ENCODE results near the gene ELF2.
"Not testable (repeated sequence)": the region's sequence is repeated elsewhere in the genome, so short reads cannot be mapped to it uniquely, and the experiment has no call there.

The ELF2 gene

DNA sequence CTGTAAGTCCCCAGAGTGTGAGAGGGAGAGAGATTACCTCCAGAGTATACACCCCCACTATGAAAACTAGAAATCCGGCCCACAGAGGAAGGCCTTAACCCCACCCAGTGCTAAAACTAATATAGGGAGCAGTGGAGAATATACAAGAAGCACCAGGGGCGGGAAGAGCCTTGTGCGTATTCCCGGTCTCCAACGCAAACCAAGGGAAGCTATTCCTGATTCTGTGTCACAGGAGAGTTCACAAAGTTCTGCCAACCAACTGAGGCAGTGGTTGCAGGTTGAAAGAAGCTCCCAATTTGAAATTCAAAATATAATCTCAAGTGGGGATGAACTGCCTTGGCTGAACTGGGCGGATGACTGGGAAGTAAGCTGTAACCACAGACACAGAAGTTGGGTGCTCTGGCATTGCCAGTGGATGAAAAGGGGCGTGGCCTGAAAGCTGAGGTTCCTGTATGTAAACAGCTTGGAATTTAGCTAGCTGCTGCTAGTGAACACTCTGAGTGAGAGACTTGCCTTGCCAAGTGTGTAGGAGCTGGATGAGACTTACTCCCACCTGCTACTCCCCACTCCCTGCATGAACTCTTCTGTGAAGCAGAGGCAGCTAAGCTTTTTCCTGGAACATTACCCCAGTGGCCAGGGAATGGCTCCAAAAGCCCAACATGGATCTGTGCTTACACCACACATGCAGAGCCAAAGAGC lies 32.7 kb downstream of the ELF2 start:
- DNase-seq (ENCODE audit: low spot score) = no peak

GRCh38 chr4:139142980-139143379 lies 34.0 kb downstream of the ELF2 start:
- DNase-seq (ENCODE audit: low spot score) = no peak

DNA sequence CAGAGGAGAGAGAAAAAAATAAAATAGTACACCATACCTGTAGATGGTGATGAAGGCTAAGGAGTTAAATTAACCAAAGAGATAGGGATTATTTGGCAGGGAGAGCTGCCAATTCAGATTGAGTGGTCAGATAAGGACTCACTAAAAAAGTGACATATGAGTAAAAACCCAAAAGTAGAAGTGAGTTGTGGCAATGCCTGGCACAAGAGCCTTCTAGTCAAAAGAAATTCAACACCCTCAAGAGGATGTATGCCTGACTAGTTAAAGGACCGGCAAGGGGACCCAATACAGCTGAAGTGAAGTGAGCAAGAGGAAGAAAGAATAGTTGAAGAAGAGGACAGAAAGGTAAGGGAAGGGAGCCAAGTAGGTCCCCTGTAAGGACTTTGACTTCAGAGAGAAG lies 34.9 kb downstream of the ELF2 start:
- DNase-seq (ENCODE audit: low spot score) = peak; percentile 14

GRCh38 chr4:139137763-139138162 lies 39.3 kb downstream of the ELF2 start:
- DNase-seq (ENCODE audit: low spot score) = no peak

DNA sequence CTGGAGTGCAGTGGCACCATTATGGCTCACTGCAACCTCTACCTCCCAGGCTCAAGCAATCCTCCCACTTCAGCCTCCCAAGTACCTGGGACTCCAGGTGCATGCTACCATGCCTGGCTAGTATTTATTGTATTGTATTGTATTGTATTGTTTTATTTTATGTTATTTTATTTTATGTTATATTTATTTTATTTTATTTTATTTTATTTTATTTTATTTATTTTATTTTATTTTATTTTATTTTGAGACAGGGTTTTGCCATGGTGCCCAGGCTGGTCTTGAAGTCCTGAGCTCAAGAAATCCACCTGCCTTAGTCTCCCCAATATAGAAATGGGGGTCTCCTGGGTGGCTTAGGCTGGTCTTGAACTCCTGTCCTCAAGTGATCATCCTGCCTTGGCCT lies 42.6 kb downstream of the ELF2 start:
- no peak for DNase-seq (ENCODE audit: low spot score)

- no peak for DNase-seq (ENCODE audit: low spot score)
Observed at GRCh38 chr4:139131209-139131870, 45.7 kb downstream of the ELF2 start.

- DNase-seq (ENCODE audit: low spot score) = no peak
Observed at GRCh38 chr4:139129206-139129605, 47.8 kb downstream of the ELF2 start.

- no peak for DNase-seq (ENCODE audit: low spot score)
Observed at GRCh38 chr4:139126898-139127297, 50.1 kb downstream of the ELF2 start.

DNA sequence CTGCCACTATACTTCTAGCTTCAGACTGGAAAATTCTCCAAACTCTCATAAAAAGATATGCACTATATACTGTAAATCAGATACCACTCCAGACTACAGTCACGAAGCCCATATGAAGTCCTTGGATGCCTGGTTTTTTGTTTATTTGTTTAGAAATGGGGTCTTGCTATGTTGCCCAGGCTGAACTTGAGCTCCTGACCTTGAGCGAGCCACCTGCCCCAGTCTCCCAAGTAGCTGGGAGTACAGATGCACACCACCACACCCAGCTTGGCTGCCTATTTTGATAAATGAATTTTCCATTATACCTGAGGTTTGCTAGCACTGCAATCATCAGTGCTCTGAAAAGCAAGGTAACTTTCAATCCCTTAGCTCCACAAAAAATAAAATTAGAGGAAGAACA lies 53.1 kb downstream of the ELF2 start:
- DNase-seq (ENCODE audit: low spot score) = no peak

GRCh38 chr4:139118365-139118764 lies 58.7 kb downstream of the ELF2 start:
- DNase-seq (ENCODE audit: low spot score) = no peak

DNA sequence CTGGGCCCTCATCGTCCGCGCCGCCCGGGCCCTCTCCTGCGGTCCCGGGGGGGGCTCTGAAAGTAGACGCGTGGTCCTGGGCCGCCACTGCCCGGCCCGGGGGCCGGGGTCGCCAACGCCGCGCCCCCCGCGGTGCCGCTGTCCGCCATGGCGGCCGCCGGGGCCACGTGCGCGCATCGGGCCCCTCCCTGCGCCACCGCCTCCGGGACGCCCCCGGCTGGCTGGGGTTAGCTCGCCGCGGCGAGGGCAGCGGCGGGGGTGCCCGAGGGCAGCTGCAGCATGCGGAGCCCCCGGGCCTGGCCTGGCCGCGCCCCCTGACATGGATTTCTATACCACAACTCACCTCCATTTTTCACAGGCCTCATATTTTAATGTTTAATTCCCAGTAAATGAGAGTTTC lies 61.8 kb downstream of the ELF2 start:
- DNase-seq (ENCODE audit: low spot score) = no peak

DNA sequence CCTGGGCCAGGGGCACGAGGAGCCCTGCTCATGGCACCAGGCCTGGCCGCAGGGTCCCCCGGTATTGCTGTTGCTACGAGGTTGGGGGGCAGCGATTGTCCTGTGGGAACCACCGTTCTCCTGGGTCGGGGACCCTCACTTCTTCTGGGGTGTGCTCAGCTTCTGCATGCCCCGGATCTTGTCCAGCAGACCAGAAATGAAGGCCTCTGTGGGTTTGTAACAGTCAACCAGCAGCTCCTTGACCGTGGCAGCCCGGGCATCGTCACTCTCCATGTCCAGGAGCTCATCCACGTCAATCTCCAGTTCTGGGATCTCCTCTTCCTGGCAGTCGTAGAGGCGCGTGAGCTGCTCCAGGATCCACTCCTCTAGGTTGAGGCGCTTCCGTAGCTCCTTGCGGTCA lies 62.2 kb downstream of the ELF2 start:
- not testable (repeated sequence) for DNase-seq (ENCODE audit: low spot score)

DNA sequence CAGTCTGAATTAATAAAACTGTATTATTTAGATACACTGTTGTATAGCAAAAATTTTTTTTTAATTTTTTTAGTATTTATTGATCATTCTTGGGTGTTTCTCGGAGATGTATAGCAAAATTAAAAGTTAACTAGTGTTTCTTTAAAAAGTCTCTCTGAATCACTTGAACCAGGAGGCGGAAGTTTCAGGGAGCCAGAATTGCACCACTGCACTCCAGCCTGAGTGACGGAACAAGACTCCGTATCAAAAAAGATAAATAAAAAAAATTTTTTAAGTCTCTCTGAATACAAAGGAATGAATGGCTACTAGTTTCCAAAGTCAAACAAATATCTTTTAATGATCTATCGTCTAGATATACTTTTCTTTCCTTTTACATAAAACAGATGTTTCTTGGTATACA lies 64.4 kb downstream of the ELF2 start:
- no peak for DNase-seq (ENCODE audit: low spot score)

GRCh38 chr4:139108567-139109128 lies 68.4 kb downstream of the ELF2 start:
- no peak for DNase-seq (ENCODE audit: low spot score)

DNA sequence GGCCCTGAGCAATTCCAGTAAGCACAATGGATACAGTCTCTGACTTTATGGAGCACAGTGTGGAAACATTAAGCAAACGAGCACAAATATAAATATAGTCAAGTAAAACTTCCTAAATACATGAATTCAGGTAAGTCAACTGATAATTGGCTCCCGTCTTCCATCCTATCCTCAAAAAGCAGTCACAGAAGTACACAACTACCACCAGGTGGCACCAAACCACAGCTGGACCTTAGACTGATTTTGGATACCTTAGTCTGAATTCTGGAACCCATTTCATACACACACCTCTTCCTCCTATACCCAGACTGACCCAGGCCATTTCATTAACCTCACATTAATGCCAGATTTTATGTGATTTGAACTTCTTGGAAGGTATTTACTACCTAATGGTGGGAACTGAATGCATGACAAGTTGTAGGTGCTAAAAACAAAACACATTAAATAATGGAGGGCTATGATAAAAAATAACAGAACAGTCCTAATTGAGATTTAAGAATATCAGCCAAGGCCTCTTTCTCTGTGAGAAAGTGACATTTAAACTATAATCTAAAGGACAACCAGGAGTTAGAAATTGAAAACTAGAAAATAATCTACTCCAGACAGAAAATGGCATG lies 77.5 kb downstream of the ELF2 start:
- DNase-seq (ENCODE audit: low spot score) = peak; percentile 77

DNA sequence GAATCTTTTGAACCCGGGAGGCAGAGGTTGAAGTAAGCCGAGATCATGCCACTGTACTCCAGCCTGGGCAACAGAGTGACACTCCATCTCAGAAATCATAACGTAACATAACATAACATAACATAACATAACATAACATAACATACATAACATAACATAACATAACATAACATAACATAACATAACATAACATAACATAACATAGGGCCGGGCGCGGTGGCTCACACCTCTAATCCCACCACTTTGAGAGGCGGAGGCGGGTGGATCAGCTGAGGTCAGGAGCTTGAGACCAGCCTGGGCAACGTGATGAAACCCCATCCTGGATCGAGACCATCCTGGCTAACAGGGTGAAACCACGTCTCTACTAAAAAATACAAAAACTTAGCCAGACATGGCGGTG lies 84.7 kb downstream of the ELF2 start:
- no peak for DNase-seq (ENCODE audit: low spot score)

DNA sequence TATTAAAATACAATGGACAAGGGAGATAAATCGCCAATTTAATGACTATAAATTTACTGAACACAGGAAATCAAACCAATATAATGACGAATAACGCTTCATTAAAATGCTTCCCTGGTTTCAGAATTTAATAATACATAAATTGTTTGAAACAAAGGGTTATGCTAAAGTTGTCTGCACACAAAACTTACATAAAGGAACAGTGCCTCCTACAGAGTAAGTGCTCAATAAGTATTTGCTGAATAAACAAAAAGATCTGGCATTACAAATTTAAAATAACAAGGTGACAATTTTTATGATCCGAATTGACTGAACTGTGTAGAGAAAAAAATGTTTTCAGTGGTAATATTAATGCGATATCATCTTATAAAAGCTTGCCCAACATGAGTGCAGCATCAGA lies 91.9 kb downstream of the ELF2 start:
- no peak for DNase-seq (ENCODE audit: low spot score)

DNA sequence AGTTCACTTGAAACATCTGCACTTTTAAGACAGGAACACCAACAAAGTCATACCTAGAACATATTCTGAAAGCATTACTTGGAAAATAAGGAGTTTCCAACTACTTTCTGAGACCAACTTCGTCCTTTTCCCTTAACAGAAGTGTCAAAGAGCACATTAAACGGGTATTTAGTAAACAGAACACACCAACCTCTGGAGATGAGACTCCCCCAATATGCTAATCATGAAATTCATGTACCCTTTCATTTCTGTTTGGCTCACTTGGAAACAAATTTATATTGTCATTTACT lies 92.3 kb downstream of the ELF2 start:
- no peak for DNase-seq (ENCODE audit: low spot score)

DNA sequence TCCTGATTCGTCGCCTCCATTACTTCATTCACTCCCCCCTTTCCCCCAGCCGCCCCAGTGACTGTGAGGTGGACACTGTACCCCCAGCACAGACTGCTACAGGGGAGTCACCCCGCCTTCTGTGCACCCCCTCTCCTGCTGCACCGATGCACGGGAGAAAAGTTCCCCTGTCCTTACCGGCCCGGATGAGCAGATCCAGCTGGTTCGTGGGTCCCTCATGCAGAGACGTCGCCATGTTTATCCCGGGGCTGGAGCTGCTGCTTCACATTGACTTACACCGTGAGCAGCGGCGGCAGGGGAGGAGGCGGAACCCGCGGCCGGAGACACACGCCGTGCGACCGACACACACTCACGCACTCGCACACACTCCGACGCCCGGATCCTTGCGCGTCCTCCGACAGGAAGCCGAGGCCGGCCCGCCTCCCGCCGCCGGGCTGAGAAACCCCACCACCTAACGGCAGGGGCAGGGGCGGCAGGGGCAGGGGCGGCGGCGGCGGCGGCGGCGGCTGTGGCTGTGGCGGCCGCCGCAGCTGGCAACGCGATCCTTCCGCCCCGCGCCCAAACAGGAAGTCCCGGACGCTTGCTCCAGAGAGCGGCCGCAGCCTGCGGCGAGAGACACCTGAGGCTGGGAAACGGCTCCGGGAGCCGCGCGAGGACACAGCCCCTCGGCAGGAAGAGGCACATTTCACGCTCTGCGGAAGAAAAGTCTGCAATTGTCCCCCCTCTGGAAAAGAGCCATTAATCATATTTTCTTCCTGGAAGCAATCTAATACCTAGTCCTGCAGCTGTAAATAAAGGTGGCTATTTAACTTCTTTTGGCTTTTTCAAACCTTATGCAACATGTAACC lies 92.8 kb downstream of the ELF2 start:
- peak; percentile 81 for DNase-seq (ENCODE audit: low spot score)

DNA sequence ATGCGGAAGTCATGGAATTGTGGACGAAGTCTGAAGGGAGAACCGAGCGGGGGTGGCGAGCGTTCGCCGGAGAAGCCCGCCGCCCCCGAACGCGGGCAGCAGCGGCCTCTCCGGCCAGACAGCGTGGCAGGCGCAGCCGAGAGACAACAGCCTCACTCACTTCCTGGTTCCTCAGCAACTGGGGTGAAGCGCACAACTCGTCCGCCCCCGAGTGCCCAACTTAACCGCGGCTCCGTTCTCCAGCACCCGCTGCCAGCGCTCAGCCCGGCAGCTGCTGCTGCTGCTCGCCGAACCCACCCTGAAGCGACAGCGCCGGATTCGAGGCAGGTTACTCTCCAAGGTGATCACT lies 93.4 kb downstream of the ELF2 start:
- DNase-seq (ENCODE audit: low spot score) = peak; percentile 80

DNA sequence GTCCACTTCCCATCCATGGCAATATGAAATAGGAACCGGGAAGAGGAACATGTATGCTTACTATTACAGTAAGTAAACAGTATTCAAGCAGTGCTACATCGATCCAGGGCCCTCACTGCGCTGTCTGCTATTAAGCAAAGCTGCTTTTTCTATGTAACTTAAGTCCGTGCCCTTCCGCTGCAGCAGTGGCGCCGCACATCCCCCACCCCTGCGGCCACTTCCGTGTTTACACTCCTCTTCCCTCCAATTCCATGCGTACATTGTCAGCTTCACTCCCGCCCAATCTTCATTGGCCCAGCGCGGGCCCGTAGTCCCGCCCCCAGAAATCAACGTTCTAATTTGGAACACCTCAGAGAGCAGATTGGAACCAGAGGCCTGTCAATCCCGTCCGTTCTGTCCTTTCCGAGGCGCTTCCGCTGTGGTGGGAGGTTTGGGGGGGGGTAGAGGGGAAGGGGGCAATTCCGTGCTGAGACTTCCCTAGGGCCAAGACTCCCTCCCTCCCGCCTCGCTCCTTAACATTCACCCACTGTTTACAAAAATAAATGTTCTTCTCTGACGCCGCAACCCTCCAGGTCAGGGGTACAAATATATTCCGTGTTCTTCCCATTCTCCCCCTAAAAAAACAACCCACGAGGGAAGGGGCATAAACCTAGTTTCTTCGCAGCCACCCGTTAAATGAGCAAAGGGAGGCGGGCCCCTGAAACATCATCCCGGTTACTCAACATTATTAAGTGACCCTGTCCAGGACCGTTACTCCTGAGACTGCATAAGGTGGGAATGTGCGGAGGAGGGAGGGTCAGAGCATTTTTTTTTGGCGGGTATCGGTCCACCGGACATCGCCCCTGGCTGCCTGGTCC lies 94.0 kb downstream of the ELF2 start:
- DNase-seq (ENCODE audit: low spot score) = peak; percentile 91

- no peak for DNase-seq (ENCODE audit: low spot score)
Observed at GRCh38 chr4:139078926-139079325, 98.1 kb downstream of the ELF2 start.
